OCI-M2 (cell line): ENCODE results near the gene SRSF7.
"Not testable (repeated sequence)": the region's sequence is repeated elsewhere in the genome, so short reads cannot be mapped to it uniquely, and the experiment has no call there.

Source experiments
- DNase-seq: peaks from one replicate; lab custom pipeline; 2025; ENCODE audit not compliant: unreplicated experiment; lab: John Stamatoyannopoulos, UW

The SRSF7 gene

DNA sequence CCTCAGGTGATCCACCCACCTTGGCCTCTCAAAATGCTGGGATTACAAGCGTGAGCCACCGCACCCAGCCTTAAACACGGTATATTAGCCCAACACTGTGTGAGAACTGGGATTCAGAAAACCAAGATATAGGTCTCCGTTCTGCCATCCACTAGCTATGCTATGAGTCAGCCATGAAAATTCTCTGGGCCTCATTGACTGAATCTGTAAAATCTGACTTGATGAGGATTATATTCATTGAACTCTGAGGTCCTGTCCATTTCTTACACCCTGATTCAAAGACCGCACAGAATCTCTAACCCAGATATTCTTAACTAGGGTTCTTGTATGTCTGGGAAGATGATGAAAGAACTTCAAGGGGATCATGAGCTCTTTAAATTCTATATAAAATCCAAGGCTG lies 47.8 kb downstream of the SRSF7 start:
- DNase-seq: not testable (repeated sequence)

DNA sequence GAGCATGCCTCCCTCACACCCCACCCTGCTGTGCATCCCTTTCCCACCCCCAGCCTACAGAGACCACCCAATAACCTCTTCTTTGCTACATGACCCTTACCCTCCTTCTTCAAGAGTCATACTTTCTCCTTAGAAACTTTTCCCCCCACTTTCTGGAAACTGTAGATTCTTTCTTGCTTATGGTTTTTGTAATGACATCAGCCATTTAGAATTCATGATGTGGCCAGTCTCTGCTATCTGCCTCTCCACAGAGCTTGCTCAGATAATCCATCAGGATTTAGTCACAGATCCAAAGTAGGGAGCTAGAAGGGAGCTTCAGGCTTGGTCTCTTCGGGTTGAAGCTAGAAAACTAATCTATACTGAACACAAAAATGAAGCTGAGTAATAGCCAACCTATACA lies 48.7 kb downstream of the SRSF7 start:
- no peak for DNase-seq

DNA sequence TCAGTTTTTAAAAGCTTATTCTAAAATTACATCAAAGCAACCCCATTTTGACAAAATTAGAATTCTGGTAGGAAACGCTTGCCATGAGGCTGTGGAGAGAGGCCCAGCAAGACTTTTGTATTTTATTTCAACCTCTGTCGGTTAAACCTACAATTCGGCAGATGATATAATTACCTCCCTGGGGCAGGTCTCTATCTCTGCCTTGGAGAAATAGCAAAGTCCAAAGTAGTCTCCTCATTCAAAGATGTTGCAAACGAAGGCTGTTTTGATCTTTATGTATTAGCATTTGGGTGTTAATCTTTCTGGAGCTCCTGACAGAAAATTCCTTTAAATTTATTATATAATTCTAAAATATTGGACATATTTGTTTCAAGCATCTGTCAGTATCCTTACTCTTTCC lies 49.6 kb downstream of the SRSF7 start:
- DNase-seq: no peak

- DNase-seq: no peak
Observed at GRCh38 chr2:38700881-38701458, 50.2 kb downstream of the SRSF7 start.

GRCh38 chr2:38700113-38700785 lies 50.9 kb downstream of the SRSF7 start:
- DNase-seq: no peak

DNA sequence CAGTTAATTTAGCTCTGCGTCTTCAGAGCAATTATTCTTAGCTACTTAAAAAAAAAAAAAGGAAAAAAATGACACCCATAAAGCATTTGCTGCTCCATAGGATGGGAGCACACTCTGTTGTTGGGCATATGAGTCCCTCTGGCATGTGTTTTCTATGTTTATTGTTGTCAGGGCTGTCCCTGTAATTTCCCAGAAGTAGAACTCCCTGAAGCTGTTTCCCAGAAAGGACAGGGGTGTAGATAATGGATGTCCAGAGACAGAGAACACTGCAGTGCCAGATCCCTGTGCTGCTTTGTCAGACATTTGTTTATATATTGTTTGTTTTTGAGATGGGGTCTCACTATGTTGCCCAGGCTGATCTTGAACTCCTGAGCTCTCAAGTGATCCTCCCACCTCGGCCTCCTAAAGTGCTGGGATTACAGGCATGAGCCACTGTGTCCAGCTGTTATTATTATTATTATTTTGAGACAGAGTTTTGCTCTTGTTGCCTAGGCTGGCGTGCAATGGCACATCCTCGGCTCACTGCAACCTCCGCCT lies 52.6 kb downstream of the SRSF7 start:
- DNase-seq: no peak

DNA sequence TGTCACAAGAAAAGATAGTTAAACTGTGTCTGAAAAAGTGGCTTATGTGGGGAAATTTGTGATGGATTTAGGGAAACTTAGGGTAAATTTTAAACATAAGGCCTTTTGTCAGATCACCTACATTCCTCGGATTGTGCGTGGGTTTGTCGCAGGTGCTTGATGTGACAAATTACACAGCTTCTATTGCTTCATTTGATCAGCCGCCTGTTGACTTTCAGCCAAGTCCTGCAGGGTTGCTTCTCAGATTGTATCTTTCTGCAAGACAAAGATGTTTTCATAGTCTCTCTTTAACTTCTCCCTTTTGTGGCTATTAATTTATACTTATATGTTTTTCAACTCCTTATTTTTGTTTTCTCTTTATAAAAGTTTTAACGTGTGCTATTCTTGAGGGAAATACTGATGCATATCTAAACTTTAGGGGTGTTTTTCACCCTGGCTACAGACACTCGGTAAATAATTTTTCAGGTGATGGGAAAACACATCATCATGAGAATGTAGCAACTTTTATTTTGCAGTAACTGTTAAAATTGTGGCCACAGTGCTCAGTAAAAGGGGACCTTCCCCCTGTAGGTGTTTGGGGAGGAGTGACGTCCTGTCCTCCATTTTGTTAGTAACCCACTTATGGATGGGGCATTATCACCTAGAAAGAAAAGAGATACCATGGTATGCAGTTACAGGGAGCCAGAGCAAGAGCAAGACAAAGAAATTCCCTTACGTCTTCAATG lies 53.9 kb downstream of the SRSF7 start:
- no peak for DNase-seq
